Ammon's horn (tissue), 1 donor: ENCODE results near the gene COL19A1.

Experiments used
- DNase-seq: peaks from one replicate; pipeline ENCODE4 v3.0.0-alpha.2; 2016; ENCODE audit warnings: low spot score

COL19A1 gene

DNA sequence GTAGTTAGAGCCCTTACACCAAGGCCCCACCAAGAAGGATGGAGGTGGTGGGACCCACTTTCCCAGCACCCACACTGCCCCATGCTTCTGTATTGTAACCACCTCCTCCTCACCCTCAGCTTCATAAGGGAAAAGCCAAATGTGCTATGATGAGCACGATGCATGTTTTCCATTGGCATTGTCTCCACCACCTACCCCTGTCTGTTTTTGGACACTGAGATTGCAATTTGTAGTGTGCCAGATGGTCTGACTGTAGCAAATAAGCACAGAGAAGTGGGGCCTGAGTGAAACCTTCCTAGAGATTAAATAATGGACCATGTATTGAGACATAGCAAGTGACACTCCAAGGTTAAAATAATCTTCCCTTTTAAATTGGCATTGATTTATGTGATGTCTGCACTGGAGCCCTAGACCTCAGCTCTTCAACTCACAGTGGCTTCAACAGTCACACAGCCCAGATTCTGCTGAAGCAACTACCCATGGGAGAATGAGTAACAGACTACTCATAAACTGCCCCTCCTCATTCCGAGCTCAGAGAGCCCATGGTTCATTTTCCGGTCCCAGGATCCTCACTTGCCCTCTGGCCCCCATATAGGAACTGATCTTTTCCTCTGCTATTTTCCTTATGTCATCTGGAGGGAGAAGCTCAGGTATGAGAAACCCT, 258.7 kb downstream of the COL19A1 start:
- peak; percentile 69 for DNase-seq

DNA sequence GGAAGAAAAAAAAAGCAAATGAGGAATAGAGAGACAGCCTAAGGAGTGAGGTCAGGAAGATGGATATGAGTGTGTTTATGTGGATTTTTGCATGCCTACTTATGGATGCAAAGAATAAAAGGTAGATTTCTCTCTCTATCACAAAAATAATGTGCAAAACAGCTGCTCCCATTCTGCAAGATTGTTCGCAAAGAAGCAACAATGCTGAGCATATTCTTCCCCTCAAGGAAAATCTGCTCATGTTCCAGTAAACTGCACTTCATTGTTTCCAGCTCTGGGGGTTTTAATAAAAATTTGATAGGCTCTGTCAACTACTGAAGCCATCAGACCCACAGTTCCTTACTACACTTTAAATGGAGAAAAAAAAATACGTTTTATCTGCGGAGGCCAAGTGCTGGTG, 259.2 kb downstream of the COL19A1 start:
- DNase-seq: no peak

DNA sequence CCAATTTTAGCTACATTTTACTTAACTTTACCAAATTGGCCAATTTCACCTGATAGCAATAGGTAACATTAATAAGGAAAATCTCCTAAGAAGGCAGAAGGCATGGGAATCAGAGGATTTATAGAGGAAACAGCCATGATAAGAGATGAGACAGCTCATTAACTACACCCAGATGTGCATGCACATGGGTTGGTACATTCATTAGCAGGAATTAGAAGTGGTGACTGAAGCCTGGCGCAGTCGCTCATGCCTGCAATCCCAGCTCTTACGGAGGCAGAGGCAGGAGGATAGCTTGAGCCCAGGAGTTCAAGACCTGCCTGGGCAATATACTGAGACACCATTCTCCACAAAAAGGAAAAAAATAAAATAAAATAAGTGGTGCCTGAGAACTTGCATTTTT, 263.0 kb downstream of the COL19A1 start:
- no peak for DNase-seq

- DNase-seq: no peak
Measured at GRCh38 chr6:70130865-70131264, 264.5 kb downstream of the COL19A1 start.

DNA sequence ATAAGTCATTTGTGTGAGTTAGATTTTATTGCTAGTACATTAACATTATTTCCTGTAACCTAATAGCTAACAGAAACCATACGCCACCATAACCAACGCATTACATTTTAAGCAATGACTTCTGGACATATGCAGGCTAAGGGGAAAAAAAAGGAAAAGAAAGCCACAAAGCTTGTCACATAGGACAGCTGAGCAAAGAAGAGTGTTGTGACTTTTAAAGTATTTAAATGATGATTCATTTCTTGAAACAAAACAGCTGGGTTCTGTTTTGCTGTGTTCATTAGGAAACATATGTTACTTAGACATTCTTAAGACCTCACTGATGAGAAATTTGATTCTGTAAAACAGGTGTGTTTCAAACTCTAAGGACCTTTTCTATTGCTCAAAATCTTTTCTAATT, 265.2 kb downstream of the COL19A1 start:
- no peak for DNase-seq

DNA sequence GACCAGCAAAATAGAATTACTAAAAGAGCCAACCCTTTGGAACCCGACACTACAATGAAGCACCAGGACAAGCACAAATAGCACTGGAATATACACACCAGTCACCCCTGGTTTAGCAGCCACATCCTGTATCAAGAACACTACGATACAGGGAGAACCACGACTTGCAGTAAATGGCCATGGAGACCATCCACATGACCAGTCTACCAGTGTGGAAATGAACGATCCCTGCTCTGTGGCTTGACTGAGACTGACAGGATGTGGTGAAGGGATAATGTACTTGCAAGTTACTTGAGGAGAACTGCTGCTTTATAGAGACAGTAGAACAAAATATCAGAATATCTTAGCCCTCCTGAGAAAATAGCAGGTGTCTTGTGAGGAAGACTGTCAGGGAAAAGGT, 266.9 kb downstream of the COL19A1 start:
- DNase-seq: no peak

GRCh38 chr6:70134542-70134941, 268.2 kb downstream of the COL19A1 start:
- no peak for DNase-seq

- no peak for DNase-seq
Measured at GRCh38 chr6:70135219-70136160, 269.1 kb downstream of the COL19A1 start.

DNA sequence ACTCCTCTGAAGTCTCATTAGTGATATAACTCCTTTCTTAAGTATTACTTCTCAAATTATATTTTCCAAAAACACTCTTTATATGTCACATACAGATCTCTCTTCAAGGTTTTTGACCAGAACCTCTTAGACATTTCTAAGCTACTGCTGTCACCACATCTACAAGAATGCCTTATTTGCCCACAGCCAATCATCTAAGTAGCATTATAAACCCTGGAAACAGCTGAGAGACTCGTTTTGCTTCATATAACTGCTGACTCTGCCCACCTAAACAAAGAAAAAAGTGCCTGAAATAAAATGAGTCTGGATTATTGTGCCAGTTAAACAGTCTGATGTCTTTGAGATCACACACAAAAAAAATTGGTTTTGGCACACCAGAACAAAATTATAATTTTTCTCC, 270.6 kb downstream of the COL19A1 start:
- no peak for DNase-seq

GRCh38 chr6:70140496-70140895, 274.1 kb downstream of the COL19A1 start:
- DNase-seq: no peak

- no peak for DNase-seq
Measured at GRCh38 chr6:70142034-70142433, 275.7 kb downstream of the COL19A1 start.

DNA sequence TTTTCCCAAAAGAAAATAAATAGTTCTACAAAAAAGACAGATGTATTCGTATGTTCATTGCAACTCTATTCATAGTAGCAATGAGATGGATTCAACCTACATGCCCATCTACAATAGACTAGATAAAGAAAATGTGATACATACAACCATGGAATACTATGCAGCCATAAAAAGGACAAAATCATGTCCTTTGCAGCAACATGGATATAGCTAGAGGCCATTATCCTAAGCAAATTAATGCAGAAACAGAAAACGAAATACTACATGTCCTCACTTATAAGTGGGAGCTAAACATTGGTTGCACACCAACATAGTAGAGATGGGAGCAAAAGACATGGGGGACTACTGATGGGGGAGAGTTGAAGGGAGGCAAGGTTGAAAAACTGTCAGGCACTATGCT, 278.8 kb downstream of the COL19A1 start:
- DNase-seq: no peak

GRCh38 chr6:70149209-70149788, 282.9 kb downstream of the COL19A1 start:
- DNase-seq: no peak

- peak; percentile 33 for DNase-seq
Measured at GRCh38 chr6:70150521-70150920, 284.2 kb downstream of the COL19A1 start.

GRCh38 chr6:70151616-70152015, 285.3 kb downstream of the COL19A1 start:
- no peak for DNase-seq

- no peak for DNase-seq
Measured at GRCh38 chr6:70152786-70153185, 286.4 kb downstream of the COL19A1 start.

GRCh38 chr6:70157086-70157485, 290.7 kb downstream of the COL19A1 start:
- DNase-seq: no peak

DNA sequence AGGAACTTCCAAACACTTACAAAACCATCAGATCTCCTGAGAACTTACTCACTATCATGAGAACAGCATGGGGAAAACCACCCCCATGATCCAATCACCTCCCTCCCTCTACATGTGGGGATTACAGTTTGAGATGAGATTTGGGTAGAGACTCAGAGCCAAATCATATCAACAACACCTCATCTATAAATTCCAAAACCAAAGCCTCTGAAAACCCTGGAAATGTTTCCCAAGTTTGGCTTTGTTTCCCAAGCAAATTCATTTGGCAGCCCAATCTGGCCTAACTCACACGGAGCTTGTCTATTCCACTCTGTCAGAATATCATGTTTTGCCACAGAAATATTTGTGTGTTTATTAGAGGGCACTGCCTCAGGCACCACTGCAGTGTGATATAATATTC, 293.9 kb downstream of the COL19A1 start:
- no peak for DNase-seq

DNA sequence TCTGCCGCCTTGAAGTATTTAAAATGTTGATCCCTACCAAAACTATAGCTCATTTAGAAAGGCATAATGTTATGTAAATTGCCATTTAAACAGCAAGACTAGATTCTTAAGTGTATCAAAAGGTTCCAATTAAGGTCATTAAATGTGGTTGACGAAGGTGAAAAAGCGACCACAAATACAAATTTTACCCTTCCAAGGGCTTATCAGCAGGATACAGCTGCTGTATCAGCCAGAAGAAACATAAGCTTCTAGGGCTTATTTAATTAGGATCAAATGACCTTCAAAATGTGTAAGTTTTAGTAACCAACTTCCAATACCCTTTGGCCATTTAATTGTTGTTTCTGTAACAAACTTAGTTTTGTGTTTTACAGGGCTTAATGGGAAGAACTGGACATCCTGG, 296.6 kb downstream of the COL19A1 start:
- no peak for DNase-seq

- no peak for DNase-seq
Measured at GRCh38 chr6:70163795-70164194, 297.4 kb downstream of the COL19A1 start.

DNA sequence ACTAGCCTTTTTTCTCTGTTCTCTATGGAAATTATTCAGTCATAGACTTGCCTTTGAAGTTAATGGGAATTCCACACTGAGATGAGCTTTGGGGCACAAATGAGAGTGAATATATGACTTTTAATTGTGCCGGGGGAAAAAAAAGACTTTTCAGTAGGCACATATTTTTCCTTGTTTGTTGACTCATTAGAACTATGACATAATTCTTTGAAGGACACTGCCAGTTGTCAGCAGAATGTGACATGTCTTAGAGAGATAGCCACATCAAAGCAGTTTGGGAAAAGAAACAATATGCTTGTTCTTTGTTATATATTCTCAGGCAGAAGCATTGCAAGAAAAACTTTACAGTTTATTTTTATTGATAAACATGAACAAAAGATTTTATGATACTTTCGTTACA, 298.2 kb downstream of the COL19A1 start:
- DNase-seq: no peak

GRCh38 chr6:70166088-70166958, 300.0 kb downstream of the COL19A1 start:
- peak; percentile 84 for DNase-seq
